K562 treated with DMSO at 1 percent for 12 hours (cell line): ENCODE results near the gene RAB44. TPM values are rescaled to one million over a fixed set of nuclear protein-coding genes. Genes with fewer than 3 reads are reported as not detected.

Experiments
- total RNA-seq: library from RNA; unstranded; fragments of 300-600 nt; gene quantifications from 2 replicates; pipeline ENCODE4 v1.2.3, GENCODE V29; 2022; ENCODE audit not compliant: insufficient read depth

The RAB44 gene, protein sequence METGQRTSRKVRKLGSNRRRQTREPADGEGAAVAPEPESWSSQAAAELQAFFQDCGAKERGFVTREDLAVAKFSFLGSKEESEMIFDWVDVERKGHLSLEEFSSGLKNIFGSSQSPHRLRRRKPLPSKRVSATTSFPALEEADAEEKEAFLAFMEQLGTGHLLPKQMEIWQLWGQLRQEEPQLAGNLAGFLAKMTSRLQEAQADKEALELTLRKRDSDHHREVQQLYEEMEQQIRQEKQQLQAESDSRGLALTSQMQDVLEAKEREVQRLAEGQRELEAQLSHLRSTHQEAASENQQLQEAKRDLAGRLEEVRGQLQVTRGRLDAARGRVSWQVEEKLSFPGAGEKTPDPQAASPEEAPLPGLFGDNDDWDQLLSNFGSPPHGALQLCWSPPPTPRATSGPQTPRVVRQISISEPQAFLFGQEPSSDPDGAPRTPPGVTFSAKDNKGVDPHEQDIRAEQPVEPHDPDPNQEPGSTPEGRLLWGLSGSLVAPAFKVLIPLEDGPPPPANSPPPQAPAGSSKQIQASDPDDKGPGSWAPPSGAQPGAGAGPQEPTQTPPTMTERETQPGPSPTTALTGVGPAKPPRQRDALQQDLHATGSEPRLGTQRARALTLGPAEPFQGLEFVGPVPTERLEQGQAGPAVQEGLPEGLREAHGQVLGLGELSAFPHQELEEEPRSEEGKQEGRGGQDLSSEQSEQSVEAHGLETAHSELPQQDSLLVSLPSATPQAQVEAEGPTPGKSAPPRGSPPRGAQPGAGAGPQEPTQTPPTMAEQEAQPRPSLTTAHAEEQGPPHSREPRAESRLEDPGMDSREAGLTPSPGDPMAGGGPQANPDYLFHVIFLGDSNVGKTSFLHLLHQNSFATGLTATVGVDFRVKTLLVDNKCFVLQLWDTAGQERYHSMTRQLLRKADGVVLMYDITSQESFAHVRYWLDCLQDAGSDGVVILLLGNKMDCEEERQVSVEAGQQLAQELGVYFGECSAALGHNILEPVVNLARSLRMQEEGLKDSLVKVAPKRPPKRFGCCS
- not detected in 2 replicates for total RNA-seq

DNA sequence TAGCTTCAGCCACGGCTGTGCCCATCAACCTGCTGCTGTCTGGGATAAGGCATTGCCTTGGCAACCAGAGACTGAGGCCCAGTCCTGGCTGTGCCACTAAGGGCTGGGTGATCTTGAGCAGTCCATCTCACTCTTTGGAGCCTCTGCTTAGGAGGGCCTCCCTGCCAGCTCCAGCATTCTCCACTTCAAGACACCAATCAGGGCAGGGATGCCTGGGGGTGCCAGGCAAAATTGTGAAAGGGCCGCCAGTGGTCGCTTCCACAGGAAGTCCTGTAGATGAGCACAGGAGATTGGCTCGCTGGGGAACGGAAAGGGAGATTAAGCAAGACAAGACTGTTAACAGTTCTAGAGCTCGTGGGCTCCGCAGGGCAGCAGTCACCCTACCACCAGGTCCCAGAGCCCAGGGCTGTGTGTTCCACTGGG is at the start of gene RAB44:
TSS of gene RAB44 (plus strand) at position 346 of the 423 bp plus-strand sequence. CDS start 6,410 bp downstream, outside the sequence.

DNA sequence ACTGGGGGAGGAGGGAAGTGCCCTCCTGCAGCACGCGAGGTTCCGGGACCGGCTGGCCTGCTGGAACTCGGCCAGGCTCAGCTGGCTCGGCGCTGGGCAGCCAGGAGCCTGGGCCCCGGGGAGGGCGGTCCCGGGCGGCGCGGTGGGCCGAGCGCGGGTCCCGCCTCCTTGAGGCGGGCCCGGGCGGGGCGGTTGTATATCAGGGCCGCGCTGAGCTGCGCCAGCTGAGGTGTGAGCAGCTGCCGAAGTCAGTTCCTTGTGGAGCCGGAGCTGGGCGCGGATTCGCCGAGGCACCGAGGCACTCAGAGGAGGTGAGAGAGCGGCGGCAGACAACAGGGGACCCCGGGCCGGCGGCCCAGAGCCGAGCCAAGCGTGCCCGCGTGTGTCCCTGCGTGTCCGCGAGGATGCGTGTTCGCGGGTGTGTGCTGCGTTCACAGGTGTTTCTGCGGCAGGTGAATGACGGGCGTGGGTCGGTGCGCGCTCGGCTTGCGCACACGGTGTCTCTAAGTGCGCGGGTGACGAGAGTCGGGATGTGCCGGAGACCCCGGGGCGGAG is 19.1 kb upstream of the RAB44 start, which contains the start of gene CDKN1A:
TSS of gene CDKN1A (plus strand) at position 227 of the 555 bp plus-strand sequence. CDS start 5,388 bp downstream, outside the sequence.

Other genes starting within 250 kb of the RAB44 start
- 13.7 and 30.4 TPM in 2 replicates for gene STK38, start 150.3 kb upstream of the RAB44 start, total RNA-seq
- 192 and 261 TPM in 2 replicates for gene SRSF3, start 103.5 kb upstream of the RAB44 start, total RNA-seq
- gene CDKN1A, start 19.1 kb upstream of the RAB44 start, total RNA-seq = 14.8 and 21.5 TPM in 2 replicates
- gene CPNE5, start 141.6 kb downstream of the RAB44 start, total RNA-seq = 0.53 and 0.63 TPM in 2 replicates
- gene PPIL1, start 177.0 kb downstream of the RAB44 start, total RNA-seq = 30.5 and 41.9 TPM in 2 replicates
- 27.8 and 77.2 TPM in 2 replicates for gene C6orf89, start 188.1 kb downstream of the RAB44 start, total RNA-seq